ENCODE results near the gene PARD3B. TPM values are rescaled to one million over a fixed set of nuclear protein-coding genes. Genes with fewer than 3 reads are reported as not detected.

Gene PARD3B
- total RNA-seq, 1 experiment from 2014 or later: 6.4 TPM

DNA sequence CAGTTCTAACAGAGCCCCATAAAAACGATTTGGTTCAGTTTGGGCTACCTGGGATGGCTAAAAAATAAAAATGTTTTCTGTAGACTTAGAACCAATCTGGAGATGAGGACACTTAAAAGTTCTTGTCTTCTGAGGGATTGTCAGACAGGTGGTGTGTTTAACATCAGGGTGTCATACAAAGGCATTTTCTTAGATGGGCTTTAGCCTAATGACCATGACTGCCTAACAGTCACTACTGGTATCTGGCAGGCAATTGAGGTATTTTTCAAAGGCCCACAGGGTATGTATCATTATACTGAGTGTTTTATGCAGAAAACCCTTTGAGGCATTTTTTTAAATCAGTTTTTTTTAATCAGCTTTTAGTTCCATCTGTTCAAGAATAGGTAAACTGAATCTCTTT lies 341.4 kb downstream of the PARD3B start:
- no peak for DNase-seq
- H3K79me1 ChIP-seq (ENCODE audit: insufficient read depth, low read depth, low read length, poor library complexity, severe bottlenecking): no peaks in the 10 kb centered on the region
- H3K23ac ChIP-seq (ENCODE audit: insufficient read length, low read depth, low read length): no peak overlapping the region
- no peaks in the 10 kb centered on the region for H3K27me3 ChIP-seq (ENCODE audit: insufficient read depth, low read length)
- H3K79me2 ChIP-seq (ENCODE audit: insufficient read depth, low read length): no peaks in the 10 kb centered on the region
- no peak overlapping the region for H3K4me2 ChIP-seq (ENCODE audit: insufficient read depth, insufficient read length, low read length)
- H2BK120ac ChIP-seq (ENCODE audit: low read depth, low read length, poor library complexity, severe bottlenecking): no peak overlapping the region
- no CpG with 5 or more reads among the region's 1 CpG for WGBS (ENCODE audit: extremely low coverage, insufficient read length, low lambda C conversion rate)
- no peak overlapping the region for H2AK5ac ChIP-seq (ENCODE audit: insufficient read length, low read length)
- H3K9me3 Mint-ChIP-seq: no peaks in the 10 kb centered on the region
- no peaks in the 10 kb centered on the region for H3K36me3 Mint-ChIP-seq (ENCODE audit: insufficient read depth in 1 of 3, low read depth in 3 of 3)
- no peak overlapping the region for H3K9ac ChIP-seq (ENCODE audit: extremely low read depth, insufficient read length, low read length)
- H3K4me3 Mint-ChIP-seq: no peak overlapping the region
- no peak overlapping the region for H2BK5ac ChIP-seq (ENCODE audit: insufficient read length, low read length)
- H4K20me1 ChIP-seq (ENCODE audit: control insufficient read depth, insufficient read depth, insufficient read length): no peaks in the 10 kb centered on the region
- no peaks in the 10 kb centered on the region for H3K4me1 ChIP-seq (ENCODE audit: insufficient read depth, low read length)
- no peak overlapping the region for H4K5ac ChIP-seq (ENCODE audit: insufficient read length, low read depth, low read length)
- no peak overlapping the region for H4K91ac ChIP-seq (ENCODE audit: insufficient read length, low read depth, low read length)
- no peak overlapping the region for H2AFZ ChIP-seq (ENCODE audit: low read length)
- H3K4ac ChIP-seq (ENCODE audit: low read depth, low read length): no peak overlapping the region
- peaks cover 21 to 22% of the 10 kb centered on the region in 2 experiments for H3K4me1 Mint-ChIP-seq
- no peak overlapping the region for H2BK15ac ChIP-seq (ENCODE audit: low read depth, low read length)
- no peak overlapping the region for H3K27ac ChIP-seq (ENCODE audit: insufficient read length, low read depth, low read length)
- H3K27me3 Mint-ChIP-seq (ENCODE audit: low read depth): no peaks in the 10 kb centered on the region
- no peak overlapping the region for H3T11ph ChIP-seq (ENCODE audit: low read length)
- H3K9me3 ChIP-seq (ENCODE audit: control insufficient read depth, low read depth, low read length): no peaks in the 10 kb centered on the region
- H3K27ac Mint-ChIP-seq: no peak overlapping the region
- no peaks in the 10 kb centered on the region for H3K23me2 ChIP-seq (ENCODE audit: insufficient read length, low read depth, low read length, poor library complexity, severe bottlenecking)
- no peak overlapping the region for H2BK12ac ChIP-seq (ENCODE audit: insufficient read length, low read depth, low read length)
- H3K18ac ChIP-seq (ENCODE audit: insufficient read length, low read depth, low read length): no peak overlapping the region
- no peak overlapping the region for H2BK20ac ChIP-seq (ENCODE audit: low read depth, low read length, poor library complexity, severe bottlenecking)
- TF ChIP-seq, protein P1, sequence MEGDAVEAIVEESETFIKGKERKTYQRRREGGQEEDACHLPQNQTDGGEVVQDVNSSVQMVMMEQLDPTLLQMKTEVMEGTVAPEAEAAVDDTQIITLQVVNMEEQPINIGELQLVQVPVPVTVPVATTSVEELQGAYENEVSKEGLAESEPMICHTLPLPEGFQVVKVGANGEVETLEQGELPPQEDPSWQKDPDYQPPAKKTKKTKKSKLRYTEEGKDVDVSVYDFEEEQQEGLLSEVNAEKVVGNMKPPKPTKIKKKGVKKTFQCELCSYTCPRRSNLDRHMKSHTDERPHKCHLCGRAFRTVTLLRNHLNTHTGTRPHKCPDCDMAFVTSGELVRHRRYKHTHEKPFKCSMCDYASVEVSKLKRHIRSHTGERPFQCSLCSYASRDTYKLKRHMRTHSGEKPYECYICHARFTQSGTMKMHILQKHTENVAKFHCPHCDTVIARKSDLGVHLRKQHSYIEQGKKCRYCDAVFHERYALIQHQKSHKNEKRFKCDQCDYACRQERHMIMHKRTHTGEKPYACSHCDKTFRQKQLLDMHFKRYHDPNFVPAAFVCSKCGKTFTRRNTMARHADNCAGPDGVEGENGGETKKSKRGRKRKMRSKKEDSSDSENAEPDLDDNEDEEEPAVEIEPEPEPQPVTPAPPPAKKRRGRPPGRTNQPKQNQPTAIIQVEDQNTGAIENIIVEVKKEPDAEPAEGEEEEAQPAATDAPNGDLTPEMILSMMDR (conservative IDR thresholded peaks at IDR 0.05): no peak
- H3K14ac ChIP-seq (ENCODE audit: insufficient read depth, low read length): no peak overlapping the region
- no peak overlapping the region for H3K56ac ChIP-seq (ENCODE audit: insufficient read length, low read depth, low read length)
- H4K8ac ChIP-seq (replicated peaks; ENCODE audit: insufficient read length, low read depth, low read length): no peak overlapping the region

Data from H9 (cell line).